Measurements from ENCODE around the gene HOOK1. TPM values are rescaled to one million over a fixed set of nuclear protein-coding genes. Genes with fewer than 3 reads are reported as not detected.

The HOOK1 gene
- total RNA-seq, 4 donors from 2014 or later: under 0.01 to 0.87 (median 0.61) TPM

GRCh38 chr1:59816318-59816878 lies 1.6 kb downstream of the HOOK1 start:
- H3K36me3 ChIP-seq: no peaks in the 10 kb centered on the region
- no peaks in the 10 kb centered on the region for H3K9me3 ChIP-seq
- TF ChIP-seq EP300 (IDR thresholded peaks at IDR 0.05) (no peak), CTCF (IDR thresholded peaks at IDR 0.05) (no peak), POLR2A (IDR thresholded peaks at IDR 0.05) (no peak)
- peaks cover 0 to 17% (median 8%) of the 10 kb centered on the region in 4 donors for H3K4me1 ChIP-seq
- WGBS, 2 donors: 66 to 67% methylated on average over 5 of the region's 5 CpGs
- H3K27ac ChIP-seq: no peak overlapping the region
- DNase-seq (ENCODE audit: low spot score in 2 of 2): no peak
- peaks cover 0 to 39% of the 10 kb centered on the region in 2 donors for H3K27me3 ChIP-seq
- H3K4me3 ChIP-seq: no peak overlapping the region

GRCh38 chr1:59819566-59820438 lies 5.1 kb downstream of the HOOK1 start:
- no peak for DNase-seq (ENCODE audit: low spot score in 2 of 2)
- no peak overlapping the region for H3K27ac ChIP-seq
- no peak overlapping the region for H3K4me3 ChIP-seq
- peaks cover 0 to 8% of the 10 kb centered on the region in 2 donors for H3K27me3 ChIP-seq
- TF ChIP-seq CTCF (IDR thresholded peaks at IDR 0.05) (no peak), EP300 (IDR thresholded peaks at IDR 0.05) (no peak), POLR2A (IDR thresholded peaks at IDR 0.05) (no peak)
- H3K36me3 ChIP-seq: no peaks in the 10 kb centered on the region
- H3K4me1 ChIP-seq: peaks cover 0 to 6% (median 1%) of the 10 kb centered on the region in 4 donors
- H3K9me3 ChIP-seq: no peaks in the 10 kb centered on the region

GRCh38 chr1:59827055-59827643 lies 12.4 kb downstream of the HOOK1 start:
- H3K4me3 ChIP-seq: no peak overlapping the region
- no peak for TF ChIP-seq EP300 (IDR thresholded peaks at IDR 0.05)
- TF ChIP-seq CTCF (IDR thresholded peaks at IDR 0.05): no peak
- no peak for TF ChIP-seq POLR2A (IDR thresholded peaks at IDR 0.05)
- no peaks in the 10 kb centered on the region for H3K27me3 ChIP-seq
- no peak for DNase-seq (ENCODE audit: low spot score in 2 of 2)
- no peaks in the 10 kb centered on the region for H3K9me3 ChIP-seq
- no peaks in the 10 kb centered on the region for H3K36me3 ChIP-seq
- no peak overlapping the region for H3K27ac ChIP-seq
- WGBS, 2 donors: 81 to 88% methylated on average over 4 of the region's 4 CpGs
- H3K4me1 ChIP-seq: no peaks in the 10 kb centered on the region

GRCh38 chr1:59828160-59828559 lies 13.4 kb downstream of the HOOK1 start:
- TF ChIP-seq POLR2A (IDR thresholded peaks at IDR 0.05) (no peak), EP300 (IDR thresholded peaks at IDR 0.05) (no peak), CTCF (IDR thresholded peaks at IDR 0.05) (no peak)
- Histone ChIP-seq H3K36me3 (no peaks in the 10 kb centered on the region), H3K4me3 (no peak overlapping the region), H3K9me3 (no peaks in the 10 kb centered on the region), H3K27ac (no peak overlapping the region), H3K4me1 (no peaks in the 10 kb centered on the region), H3K27me3 (no peaks in the 10 kb centered on the region)
- WGBS, 2 donors: 89 to 97% methylated on average over 1 of the region's 1 CpG
- DNase-seq (ENCODE audit: low spot score in 2 of 2): no peak

GRCh38 chr1:59831529-59831928 lies 16.8 kb downstream of the HOOK1 start:
- Histone ChIP-seq H3K9me3 (no peaks in the 10 kb centered on the region), H3K27ac (no peak overlapping the region), H3K4me1 (no peaks in the 10 kb centered on the region), H3K27me3 (no peaks in the 10 kb centered on the region), H3K36me3 (no peaks in the 10 kb centered on the region), H3K4me3 (no peak overlapping the region)
- no peak for DNase-seq (ENCODE audit: low spot score in 2 of 2)
- TF ChIP-seq POLR2A (IDR thresholded peaks at IDR 0.05) (no peak), EP300 (IDR thresholded peaks at IDR 0.05) (no peak), CTCF (IDR thresholded peaks at IDR 0.05) (no peak)
- WGBS, 2 donors: 75 to 76% methylated on average over 2 of the region's 2 CpGs

Measured in tibial nerve (tissue), 4 donors.